WTC11 (cell line): Measurements from ENCODE around the gene RASL11B. TPM values are rescaled to one million over a fixed set of nuclear protein-coding genes. Genes with fewer than 3 reads are reported as not detected.
"Not testable (repeated sequence)": the region's sequence is repeated elsewhere in the genome, so short reads cannot be mapped to it uniquely, and the experiment has no call there.

Experiments
- ATAC-seq: fragments of 200-7000 bp; cut with Tn5 transposase; 2 replicates; pipeline ENCODE4 v1.10.0; 2021; ENCODE audit warnings: mild to moderate bottlenecking, moderate library complexity
- CTCF ChIA-PET: fragments of 300-600 bp; sonication (Branson Sonifier 250); formaldehyde crosslinking; loops from one replicate; lab custom pipeline; 2021; ENCODE audit warnings: antibody characterized with exemption; lab: Charles Lee
- POLR2A ChIA-PET: fragments of 350-600 bp; sonication (Branson Sonifier 250); formaldehyde crosslinking; loops from one replicate; lab custom pipeline; 2021; ENCODE audit warnings: antibody characterized with exemption; lab: Charles Lee
- DNase-seq: peaks from one replicate; pipeline ENCODE4 v3.0.0; 2021; ENCODE audit warnings: low spot score
- H3K27ac Mint-ChIP-seq: 2 replicates; pipeline ENCODE4 v1.8.0; 2021; ENCODE audit warnings: mixed read lengths
- H3K27me3 Mint-ChIP-seq: 2 replicates; pipeline ENCODE4 v1.8.0; 2021; ENCODE audit warnings: low read depth, mild to moderate bottlenecking, moderate library complexity, mixed read lengths
- H3K36me3 Mint-ChIP-seq: 2 replicates; pipeline ENCODE4 v1.8.0; 2021; ENCODE audit warnings: mixed read lengths
- H3K4me1 Mint-ChIP-seq: 2 replicates; pipeline ENCODE4 v1.8.0; 2022; ENCODE audit warnings: mixed read lengths
- H3K4me3 Mint-ChIP-seq: 2 replicates; pipeline ENCODE4 v1.8.0; 2021; ENCODE audit warnings: mild to moderate bottlenecking, moderate library complexity, mixed read lengths
- H3K9me3 Mint-ChIP-seq: 2 replicates; pipeline ENCODE4 v1.8.0; 2021; ENCODE audit warnings: mixed read lengths
- CREM ChIP-seq: sonication (generic); formaldehyde crosslinking; IDR thresholded peaks from 2 replicates; pipeline ENCODE4 v1.8.1; 2022; ENCODE audit warnings: mild to moderate bottlenecking, missing genetic modification reagents, moderate library complexity
- EMX1 ChIP-seq: fragments of 250-450 bp; sonication (Bioruptor Pico); IDR thresholded peaks from 2 replicates; pipeline ENCODE4 v1.8.0; 2021; ENCODE audit warnings: mild to moderate bottlenecking
- ERG ChIP-seq: fragments of 250-450 bp; sonication (Bioruptor Pico); IDR thresholded peaks from 2 replicates; pipeline ENCODE4 v1.8.0; 2021; ENCODE audit warnings: mild to moderate bottlenecking
- ETV6 ChIP-seq: sonication (generic); formaldehyde crosslinking; IDR thresholded peaks from 2 replicates; pipeline ENCODE4 v1.8.1; 2022; ENCODE audit warnings: mild to moderate bottlenecking, missing genetic modification reagents
- FOXK1 ChIP-seq: sonication (generic); formaldehyde crosslinking; IDR thresholded peaks from 2 replicates; pipeline ENCODE4 v1.8.0; 2022; ENCODE audit warnings: mild to moderate bottlenecking, moderate library complexity, missing genetic modification reagents
- MYBL2 ChIP-seq: sonication (generic); formaldehyde crosslinking; IDR thresholded peaks from 2 replicates; pipeline ENCODE4 v1.8.1; 2023; ENCODE audit warnings: mild to moderate bottlenecking, moderate library complexity, missing genetic modification reagents
- NFE2L1 ChIP-seq: sonication (generic); formaldehyde crosslinking; IDR thresholded peaks from 2 replicates; pipeline ENCODE4 v1.8.1; 2023; ENCODE audit warnings: missing genetic modification reagents
- SP1 ChIP-seq: sonication (generic); formaldehyde crosslinking; conservative IDR thresholded peaks from 2 replicates; pipeline ENCODE4 v1.8.1; 2022; ENCODE audit warnings: missing genetic modification reagents
- TEAD1 ChIP-seq: sonication (generic); formaldehyde crosslinking; IDR thresholded peaks from 2 replicates; pipeline ENCODE4 v1.8.0; 2022; ENCODE audit warnings: mild to moderate bottlenecking, missing genetic modification reagents
- TEAD4 ChIP-seq: sonication (generic); formaldehyde crosslinking; IDR thresholded peaks from 2 replicates; pipeline ENCODE4 v1.8.0; 2022; ENCODE audit warnings: mild to moderate bottlenecking, missing genetic modification reagents
- ZNF416 ChIP-seq: fragments of 250-450 bp; sonication (Bioruptor Pico); IDR thresholded peaks from 2 replicates; pipeline ENCODE4 v1.9.0; 2021; ENCODE audit warnings: mild to moderate bottlenecking, inconsistent platforms
- ZNF423 ChIP-seq: fragments of 250-450 bp; sonication (Bioruptor Pico); IDR thresholded peaks from 2 replicates; pipeline ENCODE4 v2.1.2; 2022; ENCODE audit warnings: mild to moderate bottlenecking, moderate library complexity
- ZNF671 ChIP-seq: fragments of 250-450 bp; sonication (Bioruptor Pico); IDR thresholded peaks from 2 replicates; pipeline ENCODE4 v1.8.0; 2021; ENCODE audit warnings: mild to moderate bottlenecking
- total RNA-seq: library from RNA; stranded (reverse); gene quantifications from 3 replicates; pipeline ENCODE4 v1.2.3, GENCODE V29; 2021
- TF ChIP-seq, protein P1 (sequence below): fragments of 250-450 bp; sonication (Bioruptor Pico); IDR thresholded peaks from 2 replicates; pipeline ENCODE4 v1.9.0; 2021; ENCODE audit warnings: mild to moderate bottlenecking, borderline replicate concordance
- TF ChIP-seq, protein P2 (sequence below): fragments of 250-450 bp; sonication (Bioruptor Pico); IDR thresholded peaks from 2 replicates; pipeline ENCODE4 v2.1.2; 2022; ENCODE audit warnings: mild to moderate bottlenecking, moderate library complexity
- TF ChIP-seq, protein P3 (sequence below): fragments of 250-450 bp; sonication (Bioruptor Pico); IDR thresholded peaks from 2 replicates; pipeline ENCODE4 v1.9.0; 2021; ENCODE audit warnings: mild to moderate bottlenecking

The RASL11B gene
- total RNA-seq, 1 experiment from 2014 or later: 58.5 TPM

GRCh38 chr4:52834641-52835456, 27.3 kb upstream of the RASL11B start:
- Mint-ChIP-seq H3K27me3 (peaks cover 20% of the 10 kb centered on the region), H3K27ac (peak overlapping the region; percentile 60), H3K4me1 (peaks cover 67% of the 10 kb centered on the region), H3K9me3 (peaks cover 18% of the 10 kb centered on the region), H3K36me3 (peaks cover 11% of the 10 kb centered on the region)
- DNase-seq: peak; percentile 74
- CTCF ChIA-PET: interaction anchor here (0.7 to 2.0 kb wide), 9 partner anchors 14 to 483 kb away, joined by 3 to 8 read pairs (median 3); no protein-coding TSS in a partner anchor
- not testable (repeated sequence) for H3K4me3 Mint-ChIP-seq
- TF ChIP-seq ETV6 (CRISPR knock-in tag) (peak; percentile 54; the same call in 1 of the 2 replicates), ERG (CRISPR knock-in tag) (0 out of 2 replicates have a peak, but pooled peaks have one; percentile 5), TEAD1 (peak; percentile 97), MYBL2 (CRISPR knock-in tag) (peak; percentile 50; the same call in 1 of the 2 replicates), SP1 (CRISPR knock-in tag) (peak; percentile 31; the same call in 1 of the 2 replicates), NFE2L1 (CRISPR knock-in tag) (0 out of 2 replicates have a peak, but pooled peaks have one; percentile 13), ZNF671 (CRISPR knock-in tag) (peak; percentile 8; the same call in 1 of the 2 replicates), ZNF423 (CRISPR knock-in tag) (peak; percentile 64; the same call in 1 of the 2 replicates), ZNF416 (CRISPR knock-in tag) (0 out of 2 replicates have a peak, but pooled peaks have one; percentile 41), FOXK1 (CRISPR knock-in tag) (0 out of 2 replicates have a peak, but pooled peaks have one; percentile 21), TEAD4 (CRISPR knock-in tag) (peak; percentile 43; the same call in 1 of the 2 replicates), EMX1 (CRISPR knock-in tag) (0 out of 2 replicates have a peak, but pooled peaks have one; percentile 69), CREM (CRISPR knock-in tag) (0 out of 2 replicates have a peak, but pooled peaks have one; percentile 48)
- TF ChIP-seq, protein P1, sequence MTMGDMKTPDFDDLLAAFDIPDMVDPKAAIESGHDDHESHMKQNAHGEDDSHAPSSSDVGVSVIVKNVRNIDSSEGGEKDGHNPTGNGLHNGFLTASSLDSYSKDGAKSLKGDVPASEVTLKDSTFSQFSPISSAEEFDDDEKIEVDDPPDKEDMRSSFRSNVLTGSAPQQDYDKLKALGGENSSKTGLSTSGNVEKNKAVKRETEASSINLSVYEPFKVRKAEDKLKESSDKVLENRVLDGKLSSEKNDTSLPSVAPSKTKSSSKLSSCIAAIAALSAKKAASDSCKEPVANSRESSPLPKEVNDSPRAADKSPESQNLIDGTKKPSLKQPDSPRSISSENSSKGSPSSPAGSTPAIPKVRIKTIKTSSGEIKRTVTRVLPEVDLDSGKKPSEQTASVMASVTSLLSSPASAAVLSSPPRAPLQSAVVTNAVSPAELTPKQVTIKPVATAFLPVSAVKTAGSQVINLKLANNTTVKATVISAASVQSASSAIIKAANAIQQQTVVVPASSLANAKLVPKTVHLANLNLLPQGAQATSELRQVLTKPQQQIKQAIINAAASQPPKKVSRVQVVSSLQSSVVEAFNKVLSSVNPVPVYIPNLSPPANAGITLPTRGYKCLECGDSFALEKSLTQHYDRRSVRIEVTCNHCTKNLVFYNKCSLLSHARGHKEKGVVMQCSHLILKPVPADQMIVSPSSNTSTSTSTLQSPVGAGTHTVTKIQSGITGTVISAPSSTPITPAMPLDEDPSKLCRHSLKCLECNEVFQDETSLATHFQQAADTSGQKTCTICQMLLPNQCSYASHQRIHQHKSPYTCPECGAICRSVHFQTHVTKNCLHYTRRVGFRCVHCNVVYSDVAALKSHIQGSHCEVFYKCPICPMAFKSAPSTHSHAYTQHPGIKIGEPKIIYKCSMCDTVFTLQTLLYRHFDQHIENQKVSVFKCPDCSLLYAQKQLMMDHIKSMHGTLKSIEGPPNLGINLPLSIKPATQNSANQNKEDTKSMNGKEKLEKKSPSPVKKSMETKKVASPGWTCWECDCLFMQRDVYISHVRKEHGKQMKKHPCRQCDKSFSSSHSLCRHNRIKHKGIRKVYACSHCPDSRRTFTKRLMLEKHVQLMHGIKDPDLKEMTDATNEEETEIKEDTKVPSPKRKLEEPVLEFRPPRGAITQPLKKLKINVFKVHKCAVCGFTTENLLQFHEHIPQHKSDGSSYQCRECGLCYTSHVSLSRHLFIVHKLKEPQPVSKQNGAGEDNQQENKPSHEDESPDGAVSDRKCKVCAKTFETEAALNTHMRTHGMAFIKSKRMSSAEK (CRISPR knock-in tag): peak; percentile 97
- TF ChIP-seq, protein P2, sequence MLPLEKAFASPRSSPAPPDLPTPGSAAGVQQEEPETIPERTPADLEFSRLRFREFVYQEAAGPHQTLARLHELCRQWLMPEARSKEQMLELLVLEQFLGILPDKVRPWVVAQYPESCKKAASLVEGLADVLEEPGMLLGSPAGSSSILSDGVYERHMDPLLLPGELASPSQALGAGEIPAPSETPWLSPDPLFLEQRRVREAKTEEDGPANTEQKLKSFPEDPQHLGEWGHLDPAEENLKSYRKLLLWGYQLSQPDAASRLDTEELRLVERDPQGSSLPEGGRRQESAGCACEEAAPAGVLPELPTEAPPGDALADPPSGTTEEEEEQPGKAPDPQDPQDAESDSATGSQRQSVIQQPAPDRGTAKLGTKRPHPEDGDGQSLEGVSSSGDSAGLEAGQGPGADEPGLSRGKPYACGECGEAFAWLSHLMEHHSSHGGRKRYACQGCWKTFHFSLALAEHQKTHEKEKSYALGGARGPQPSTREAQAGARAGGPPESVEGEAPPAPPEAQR (CRISPR knock-in tag): peak; percentile 90
- TF ChIP-seq, protein P3, sequence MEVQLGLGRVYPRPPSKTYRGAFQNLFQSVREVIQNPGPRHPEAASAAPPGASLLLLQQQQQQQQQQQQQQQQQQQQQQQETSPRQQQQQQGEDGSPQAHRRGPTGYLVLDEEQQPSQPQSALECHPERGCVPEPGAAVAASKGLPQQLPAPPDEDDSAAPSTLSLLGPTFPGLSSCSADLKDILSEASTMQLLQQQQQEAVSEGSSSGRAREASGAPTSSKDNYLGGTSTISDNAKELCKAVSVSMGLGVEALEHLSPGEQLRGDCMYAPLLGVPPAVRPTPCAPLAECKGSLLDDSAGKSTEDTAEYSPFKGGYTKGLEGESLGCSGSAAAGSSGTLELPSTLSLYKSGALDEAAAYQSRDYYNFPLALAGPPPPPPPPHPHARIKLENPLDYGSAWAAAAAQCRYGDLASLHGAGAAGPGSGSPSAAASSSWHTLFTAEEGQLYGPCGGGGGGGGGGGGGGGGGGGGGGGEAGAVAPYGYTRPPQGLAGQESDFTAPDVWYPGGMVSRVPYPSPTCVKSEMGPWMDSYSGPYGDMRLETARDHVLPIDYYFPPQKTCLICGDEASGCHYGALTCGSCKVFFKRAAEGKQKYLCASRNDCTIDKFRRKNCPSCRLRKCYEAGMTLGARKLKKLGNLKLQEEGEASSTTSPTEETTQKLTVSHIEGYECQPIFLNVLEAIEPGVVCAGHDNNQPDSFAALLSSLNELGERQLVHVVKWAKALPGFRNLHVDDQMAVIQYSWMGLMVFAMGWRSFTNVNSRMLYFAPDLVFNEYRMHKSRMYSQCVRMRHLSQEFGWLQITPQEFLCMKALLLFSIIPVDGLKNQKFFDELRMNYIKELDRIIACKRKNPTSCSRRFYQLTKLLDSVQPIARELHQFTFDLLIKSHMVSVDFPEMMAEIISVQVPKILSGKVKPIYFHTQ: 0 out of 2 replicates have a peak, but pooled peaks have one; percentile 19
- POLR2A ChIA-PET: interaction anchor here (0.9 to 1.4 kb wide), 4 partner anchors 25 to 122 kb away, joined by 3 read pairs; no protein-coding TSS in a partner anchor
- ATAC-seq: peak; percentile 67
